Fibroblast of skin of left quadriceps (primary cell): ENCODE results near the gene PMF1.

Experiments used
- DNase-seq, 2 experiments: peaks; one replicate each; pipeline ENCODE4 v3.0.0-alpha.2; 2013; ENCODE audit warnings: low read depth in 2 of 2

PMF1 gene

GRCh38 chr1:156236164-156236563, 23.4 kb downstream of the PMF1 start:
- DNase-seq = no peak

GRCh38 chr1:156238248-156238647, 25.4 kb downstream of the PMF1 start:
- no peak for DNase-seq

- no peak for DNase-seq
Observed at GRCh38 chr1:156241311-156241811, 28.6 kb downstream of the PMF1 start.

DNA sequence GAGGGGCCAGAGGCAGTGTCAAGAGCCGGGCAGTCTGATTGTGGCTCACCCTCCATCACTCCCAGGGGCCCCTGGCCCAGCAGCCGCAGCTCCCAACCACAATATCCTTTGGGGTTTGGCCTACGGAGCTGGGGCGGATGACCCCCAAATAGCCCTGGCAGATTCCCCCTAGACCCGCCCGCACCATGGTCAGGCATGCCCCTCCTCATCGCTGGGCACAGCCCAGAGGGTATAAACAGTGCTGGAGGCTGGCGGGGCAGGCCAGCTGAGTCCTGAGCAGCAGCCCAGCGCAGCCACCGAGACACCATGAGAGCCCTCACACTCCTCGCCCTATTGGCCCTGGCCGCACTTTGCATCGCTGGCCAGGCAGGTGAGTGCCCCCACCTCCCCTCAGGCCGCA, 29.1 kb downstream of the PMF1 start, which contains the start of gene BGLAP:
BGLAP (plus strand) TSS at position 259 of the 400 bp plus-strand sequence; CDS start at position 307, 48 bp downstream.
- no peak for DNase-seq

GRCh38 chr1:156242738-156243137, 29.9 kb downstream of the PMF1 start:
- DNase-seq = no peak

GRCh38 chr1:156244126-156244525, 31.3 kb downstream of the PMF1 start:
- no peak for DNase-seq

DNA sequence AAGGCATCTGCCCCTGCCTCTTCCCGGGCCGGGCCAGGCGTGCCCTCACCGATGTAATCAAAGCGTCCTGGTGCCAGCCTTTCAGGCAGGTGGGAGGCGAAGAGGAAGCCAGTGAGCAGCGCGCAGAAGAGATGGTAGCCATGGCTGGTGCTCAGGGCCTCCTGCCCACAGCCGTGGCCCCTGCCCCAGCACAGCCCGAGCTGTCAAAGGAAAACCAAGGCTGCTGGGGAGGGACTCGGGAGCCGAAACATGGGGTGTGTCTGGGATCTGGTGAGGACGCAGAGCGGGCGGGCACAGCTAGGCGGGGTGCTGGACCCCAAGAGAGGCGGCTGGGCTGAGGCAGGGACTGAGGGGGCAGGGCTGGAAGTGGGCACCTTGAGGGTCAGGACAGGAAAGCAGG, 31.9 kb downstream of the PMF1 start:
- no peak for DNase-seq

DNA sequence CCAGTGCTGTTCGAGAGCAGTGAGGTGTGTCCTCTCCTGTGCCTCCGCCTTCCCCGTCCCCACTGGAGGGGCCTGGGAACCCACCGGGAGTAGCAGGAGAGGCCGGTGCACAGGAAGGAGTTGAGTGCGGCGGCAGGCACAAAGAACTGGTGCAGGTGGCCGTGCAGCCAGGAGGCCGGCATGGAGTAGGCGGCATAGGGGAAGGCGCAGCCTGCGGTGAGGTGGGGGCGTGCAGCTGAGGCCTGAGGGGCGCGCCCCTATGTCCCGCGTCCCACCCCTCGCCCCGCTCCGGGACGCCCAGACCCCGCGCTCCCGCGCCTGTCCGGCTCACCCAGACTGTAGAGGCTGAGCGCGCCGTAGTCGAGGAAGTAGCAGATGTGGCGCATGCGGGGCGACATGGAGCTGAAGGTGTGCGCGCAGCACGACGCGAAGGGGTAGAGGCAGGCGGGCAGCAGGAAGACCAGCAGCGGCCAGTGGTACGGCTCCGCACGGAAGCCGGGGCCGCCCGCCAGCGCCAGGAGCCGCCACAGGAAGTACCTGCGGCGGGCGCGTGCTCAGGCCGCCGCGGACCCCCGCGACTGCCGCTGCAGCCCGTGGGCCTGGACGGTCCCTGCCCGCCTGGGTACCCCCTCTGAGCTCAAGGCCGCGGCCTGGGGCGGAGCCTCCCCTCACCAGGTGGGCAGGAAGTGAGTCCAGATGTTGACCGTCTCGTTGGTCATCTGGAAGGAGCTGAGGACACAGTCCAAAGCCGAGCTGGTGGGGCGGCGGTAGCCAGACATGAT, 32.8 kb downstream of the PMF1 start:
- DNase-seq = no peak

DNA sequence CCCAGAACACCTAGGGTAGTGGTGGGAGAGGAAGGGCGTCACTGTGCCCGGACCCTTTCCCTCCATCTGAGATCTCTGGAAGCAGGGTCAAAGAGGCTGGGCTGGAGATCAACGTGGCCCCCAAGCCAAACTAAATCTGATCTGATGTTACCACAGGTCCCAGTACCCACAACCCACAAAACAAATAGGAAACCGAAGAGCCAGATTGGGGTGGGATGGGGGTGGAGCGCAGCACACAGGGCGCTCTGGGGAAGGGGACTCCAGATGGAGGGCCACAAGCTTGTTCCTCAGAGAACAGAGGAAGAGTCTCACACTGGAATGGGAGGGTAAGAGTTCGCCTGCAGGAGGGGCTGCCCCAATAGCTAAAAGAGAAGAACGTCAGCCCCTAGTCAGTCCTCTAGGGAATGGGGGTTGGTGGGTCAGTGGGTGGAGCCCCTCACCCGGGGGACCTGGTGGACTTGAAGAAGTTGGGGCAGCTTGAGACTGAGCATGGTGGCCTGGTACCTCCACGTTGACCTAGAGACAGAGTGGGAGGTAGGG, 33.5 kb downstream of the PMF1 start:
- DNase-seq = no peak

- DNase-seq = no peak
Observed at GRCh38 chr1:156246781-156247459, 34.1 kb downstream of the PMF1 start.

DNA sequence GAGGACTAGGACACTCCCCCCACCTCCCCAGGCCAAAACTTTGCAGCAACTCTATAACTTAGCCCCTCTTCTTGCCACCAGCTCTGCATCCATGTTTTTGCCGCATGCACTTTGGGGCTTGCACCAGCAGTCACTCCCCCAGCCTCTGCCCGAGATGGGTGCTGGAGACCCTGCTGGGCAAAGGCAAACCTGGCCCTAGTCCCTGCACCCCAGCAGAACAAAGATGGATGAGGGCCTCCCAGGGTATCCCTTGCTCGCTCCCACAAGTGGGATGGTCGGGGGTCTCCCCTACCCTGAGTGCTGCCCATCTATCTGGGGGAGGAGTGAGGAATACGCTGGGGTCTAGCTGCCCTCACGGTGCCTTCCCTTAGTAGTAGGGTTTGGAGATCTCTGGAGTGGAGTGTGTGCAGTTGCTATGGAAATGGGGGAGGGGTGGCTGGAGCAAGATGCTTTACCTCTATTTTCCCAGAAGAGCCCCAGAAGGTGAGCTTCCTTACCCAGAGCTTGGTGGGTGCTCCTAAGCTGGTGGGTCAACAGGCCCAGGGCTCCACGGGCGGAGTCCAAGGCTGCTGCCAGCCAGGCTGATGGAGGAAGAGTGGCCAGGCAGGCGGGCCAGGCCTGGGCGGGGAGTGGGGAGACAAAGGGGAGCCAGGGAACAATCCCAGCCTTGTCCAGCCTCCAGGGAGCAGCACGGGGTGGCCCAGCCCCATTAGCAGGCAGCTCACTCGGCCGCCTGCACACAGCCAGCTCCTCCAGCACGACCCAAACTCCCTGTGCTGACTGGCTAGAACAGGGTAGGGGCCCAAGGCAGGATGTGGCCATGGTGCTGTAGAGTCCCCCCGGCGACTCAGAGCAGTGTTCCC, 34.9 kb downstream of the PMF1 start, which contains the start of gene PAQR6:
PAQR6 (minus strand) TSS at position 597 of the 863 bp plus-strand sequence. CDS start 1,325 bp downstream, outside the sequence.
- DNase-seq = no peak

- no peak for DNase-seq
Observed at GRCh38 chr1:156248323-156248683, 35.5 kb downstream of the PMF1 start.

GRCh38 chr1:156249593-156249992, 36.8 kb downstream of the PMF1 start:
- no peak for DNase-seq

DNA sequence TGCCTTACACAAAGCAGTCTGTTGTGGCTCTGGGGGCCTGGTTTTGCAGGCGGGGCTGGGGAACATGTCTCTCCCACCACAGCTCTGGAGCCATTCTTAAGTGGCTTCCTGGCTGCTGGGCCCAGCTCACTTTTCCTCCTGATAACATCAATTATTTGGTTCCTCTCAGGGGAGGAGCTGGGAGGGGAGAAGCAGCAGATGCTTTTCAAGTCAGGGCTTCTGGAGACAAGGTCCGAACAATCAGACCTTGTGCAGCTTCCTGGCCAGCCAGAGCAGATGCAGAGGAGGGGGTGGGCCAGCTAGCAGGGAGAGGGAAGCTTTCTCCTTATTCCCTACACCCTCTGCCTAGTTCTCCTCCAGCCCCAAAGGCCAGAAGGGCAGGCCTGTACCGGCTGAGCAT, 38.7 kb downstream of the PMF1 start:
- DNase-seq = no peak

GRCh38 chr1:156253634-156254033, 40.8 kb downstream of the PMF1 start:
- no peak for DNase-seq

- no peak for DNase-seq
Observed at GRCh38 chr1:156257711-156258110, 44.9 kb downstream of the PMF1 start.

DNA sequence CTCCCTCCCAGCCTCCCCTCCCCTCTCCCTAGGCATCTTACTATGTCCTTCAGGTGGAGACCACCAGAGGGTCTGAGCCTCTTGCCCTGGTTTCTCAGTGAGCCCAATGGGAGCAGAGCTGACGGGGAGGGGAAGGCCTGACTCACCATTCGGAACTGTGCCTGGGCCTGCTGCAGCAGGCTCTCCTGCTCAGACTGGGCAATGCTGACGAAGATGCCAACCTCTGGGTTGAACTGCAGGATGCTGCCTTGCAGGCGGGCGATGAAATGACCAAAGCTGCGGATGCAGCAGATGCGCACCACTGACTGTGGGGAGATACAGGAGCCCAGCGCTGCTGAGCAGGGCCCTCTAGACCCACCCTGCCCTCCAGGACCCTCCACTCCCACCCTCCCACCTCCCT, 46.1 kb downstream of the PMF1 start:
- no peak for DNase-seq

DNA sequence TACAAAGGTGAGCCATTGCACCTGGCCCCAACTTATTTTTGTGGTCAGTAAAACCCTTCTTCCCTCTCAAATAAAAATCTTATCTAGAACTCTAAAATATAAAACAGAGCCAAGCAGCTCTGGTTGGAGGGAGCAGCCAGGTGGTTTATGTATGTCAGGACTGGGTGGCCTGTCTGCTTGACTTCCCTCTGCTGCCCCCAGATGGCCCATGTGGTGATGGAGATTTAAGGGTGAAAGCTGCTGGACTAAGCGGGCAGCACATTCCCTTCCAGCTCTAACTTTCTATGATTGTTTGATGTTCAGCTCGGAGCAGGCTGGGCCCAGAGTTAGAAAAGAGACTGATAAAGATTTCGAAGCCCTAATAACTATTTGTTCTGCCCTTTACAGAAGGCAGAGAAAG, 47.0 kb downstream of the PMF1 start:
- no peak for DNase-seq

- no peak for DNase-seq
Observed at GRCh38 chr1:156260896-156261295, 48.1 kb downstream of the PMF1 start.

DNA sequence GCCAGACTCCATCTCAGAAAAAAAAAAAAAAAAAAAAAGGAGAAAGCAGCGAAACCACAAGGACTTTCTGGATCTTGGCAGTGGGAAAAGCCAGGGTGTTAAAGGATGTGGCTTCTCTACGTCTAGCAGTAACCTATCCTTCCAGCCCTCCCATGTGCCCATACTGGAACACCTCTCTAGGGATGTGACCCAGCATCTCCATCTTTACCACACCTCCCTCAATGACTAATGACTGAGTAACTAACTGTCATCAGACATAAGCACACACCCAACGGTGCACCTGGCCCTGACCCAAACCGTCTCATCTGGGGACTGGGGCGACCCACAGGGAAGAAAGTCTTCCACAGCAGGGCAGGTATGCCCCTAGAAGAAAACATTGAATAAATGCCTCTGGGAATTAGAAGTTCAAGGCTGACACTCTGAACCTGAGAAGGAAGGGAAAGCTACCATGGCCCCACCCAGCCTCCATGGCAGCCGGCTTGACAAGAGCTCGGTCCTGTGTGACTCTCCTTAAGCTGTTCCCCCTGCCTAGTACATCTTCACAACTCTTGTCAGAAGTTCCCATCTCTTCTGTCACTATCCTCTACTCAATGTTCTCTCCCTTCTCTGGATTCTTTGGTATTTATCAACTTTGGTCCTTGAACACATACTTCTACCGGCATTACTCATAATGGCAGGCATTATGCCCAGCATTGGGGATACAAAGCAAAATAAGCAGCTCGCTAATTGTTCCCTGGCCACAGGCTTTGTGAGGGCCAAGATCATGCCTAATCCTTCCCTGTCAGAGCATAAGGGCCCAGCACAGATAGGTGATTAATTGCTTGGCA, 49.9 kb downstream of the PMF1 start:
- DNase-seq = peak; percentile 35 to 37

DNA sequence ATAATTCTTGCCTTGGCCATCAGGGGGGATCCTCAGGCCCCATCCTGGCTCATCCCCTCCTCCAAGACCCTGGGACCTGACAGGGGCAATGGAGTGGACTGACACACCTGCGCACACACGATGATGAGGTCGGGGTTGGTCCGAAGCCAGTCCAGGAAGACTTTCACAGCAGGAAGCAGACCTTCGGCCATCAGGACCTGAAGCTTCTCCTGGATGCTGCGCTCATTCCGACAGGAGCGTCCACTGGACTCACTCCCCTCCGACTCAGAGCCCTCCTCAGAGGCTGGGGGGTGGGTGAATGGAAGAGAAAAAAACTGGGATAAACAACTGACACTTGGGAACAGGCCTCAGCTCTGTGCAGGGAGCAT, 50.5 kb downstream of the PMF1 start:
- DNase-seq = no peak
